ENCODE data around the gene DOCK7.
A peak's percentile ranks its signal among the peaks of the same experiment; 100 is the strongest.
"Not testable (repeated sequence)": the region's sequence is repeated elsewhere in the genome, so short reads cannot be mapped to it uniquely, and the experiment has no call there.

Gene DOCK7

GRCh38 chr1:62726011-62726442 lies 37.8 kb upstream of the DOCK7 start:
- H3K4me3 ChIP-seq (ENCODE audit: low read depth, low read length), result no peak overlapping the region
- no peaks in the 10 kb centered on the region for H3K36me3 ChIP-seq
- H3K4me1 ChIP-seq, result peaks cover under 1% of the 10 kb centered on the region
- no peaks in the 10 kb centered on the region for H3K9me3 ChIP-seq
- H3K27me3 ChIP-seq, result no peaks in the 10 kb centered on the region
- no peak for TF ChIP-seq CTCF (IDR thresholded peaks at IDR 0.05; ENCODE audit: low read depth, low read length)
- no peak for DNase-seq

GRCh38 chr1:62725255-62725654 lies 37.1 kb upstream of the DOCK7 start:
- peaks cover 5% of the 10 kb centered on the region for H3K4me1 ChIP-seq
- H3K9me3 ChIP-seq, result no peaks in the 10 kb centered on the region
- no peak for DNase-seq
- no peak overlapping the region for H3K4me3 ChIP-seq (ENCODE audit: low read depth, low read length)
- H3K36me3 ChIP-seq, result no peaks in the 10 kb centered on the region
- H3K27me3 ChIP-seq, result no peaks in the 10 kb centered on the region
- no peak for TF ChIP-seq CTCF (IDR thresholded peaks at IDR 0.05; ENCODE audit: low read depth, low read length)

GRCh38 chr1:62724430-62724829 lies 36.2 kb upstream of the DOCK7 start:
- Histone ChIP-seq H3K4me1 (peaks cover 5% of the 10 kb centered on the region), H3K36me3 (no peaks in the 10 kb centered on the region), H3K27me3 (no peaks in the 10 kb centered on the region), H3K4me3 (ENCODE audit: low read depth, low read length) (no peak overlapping the region), H3K9me3 (no peaks in the 10 kb centered on the region)
- no peak for DNase-seq
- no peak for TF ChIP-seq CTCF (IDR thresholded peaks at IDR 0.05; ENCODE audit: low read depth, low read length)

- DNase-seq, result no peak
- no peaks in the 10 kb centered on the region for H3K9me3 ChIP-seq
- no peak for TF ChIP-seq CTCF (IDR thresholded peaks at IDR 0.05; ENCODE audit: low read depth, low read length)
- no peaks in the 10 kb centered on the region for H3K27me3 ChIP-seq
- peaks cover 5% of the 10 kb centered on the region for H3K4me1 ChIP-seq
- no peaks in the 10 kb centered on the region for H3K36me3 ChIP-seq
- no peak overlapping the region for H3K4me3 ChIP-seq (ENCODE audit: low read depth, low read length)
These were observed 35.7 kb upstream of the DOCK7 start for GRCh38 chr1:62723883-62724282.

DNA sequence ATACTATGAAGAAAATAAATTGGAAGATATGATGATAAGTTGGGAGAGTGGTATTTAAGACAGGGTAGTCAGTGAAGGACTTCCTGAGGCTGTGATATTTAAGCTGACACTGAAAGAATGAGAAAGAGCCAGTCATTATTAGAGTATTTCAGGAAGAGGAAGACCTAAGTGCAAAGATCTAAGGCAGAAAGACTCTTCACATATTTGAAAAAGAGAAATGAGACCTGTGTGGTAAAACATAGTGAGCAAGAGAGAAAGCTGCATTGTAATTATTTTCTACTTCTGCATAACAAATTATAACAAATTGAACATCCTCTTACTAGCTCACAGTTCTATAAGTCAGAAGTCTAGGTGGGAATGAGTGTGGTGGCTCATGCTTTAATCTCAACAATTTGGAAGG lies 34.6 kb upstream of the DOCK7 start:
- TF ChIP-seq CTCF (IDR thresholded peaks at IDR 0.05; ENCODE audit: low read depth, low read length), result no peak
- Histone ChIP-seq H3K27me3 (no peaks in the 10 kb centered on the region), H3K9me3 (no peaks in the 10 kb centered on the region), H3K4me1 (peaks cover 5% of the 10 kb centered on the region), H3K4me3 (ENCODE audit: low read depth, low read length) (no peak overlapping the region), H3K36me3 (no peaks in the 10 kb centered on the region)
- no peak for DNase-seq

- no peak overlapping the region for H3K4me3 ChIP-seq (ENCODE audit: low read depth, low read length)
- no peak for TF ChIP-seq CTCF (IDR thresholded peaks at IDR 0.05; ENCODE audit: low read depth, low read length)
- H3K4me1 ChIP-seq, result peaks cover 6% of the 10 kb centered on the region
- H3K27me3 ChIP-seq, result no peaks in the 10 kb centered on the region
- no peaks in the 10 kb centered on the region for H3K9me3 ChIP-seq
- no peaks in the 10 kb centered on the region for H3K36me3 ChIP-seq
- DNase-seq, result peak; percentile 32
These were observed 32.9 kb upstream of the DOCK7 start for GRCh38 chr1:62720946-62721554.

DNA sequence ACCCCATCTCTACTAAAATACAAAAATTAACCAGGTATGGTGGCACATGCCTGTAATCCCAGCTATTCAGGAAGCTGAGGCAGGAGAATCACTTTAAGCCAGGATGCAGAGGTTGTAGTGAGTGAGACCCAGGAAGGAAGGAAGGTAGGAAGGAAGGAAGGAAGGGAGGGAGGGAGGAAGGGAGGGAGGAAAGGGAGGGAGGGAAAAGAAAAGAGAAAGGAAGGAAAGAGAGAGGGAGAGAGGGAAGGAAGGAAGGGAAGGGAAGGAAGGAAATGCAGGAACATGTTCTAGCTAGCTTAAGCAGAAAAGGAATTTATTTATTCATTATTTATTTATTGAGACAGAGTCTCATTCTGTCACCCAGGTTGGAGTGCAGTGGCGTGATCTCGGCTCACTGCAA lies 30.2 kb upstream of the DOCK7 start:
- H3K36me3 ChIP-seq; H3K4me1 ChIP-seq; DNase-seq; H3K4me3 ChIP-seq (ENCODE audit: low read depth, low read length); H3K9me3 ChIP-seq; H3K27me3 ChIP-seq: not testable (repeated sequence)
